ENCODE results near the gene PDE4A. TPM values are rescaled to one million over a fixed set of nuclear protein-coding genes. Genes with fewer than 3 reads are reported as not detected.
A peak's percentile ranks its signal among the peaks of the same experiment; 100 is the strongest.

Gene PDE4A
- total and polyA plus RNA-seq, 2 of the 13 experiments (the other 11 are each of a cell fraction or from before 2014, with no cell fraction given) = 1.1 to 4.1 TPM

- TF ChIP-seq ZNF512B (CRISPR knock-in tag; IDR thresholded peaks at IDR 0.05; ENCODE audit: borderline replicate concordance) (no peak), MAX (IDR thresholded peaks at IDR 0.05) (peak; percentile 32; the same call in 1 of the 2 replicates), SPEN (CRISPR knock-in tag; IDR thresholded peaks at IDR 0.05; ENCODE audit: low read depth) (no peak), KDM4B (CRISPR knock-in tag; IDR thresholded peaks at IDR 0.05) (no peak), HDAC2 (CRISPR knock-in tag; IDR thresholded peaks at IDR 0.05) (peak; percentile 48), PHF5A (CRISPR knock-in tag; IDR thresholded peaks at IDR 0.05; ENCODE audit: low read depth, unreplicated experiment) (no peak), ZKSCAN8 (CRISPR knock-in tag; IDR thresholded peaks at IDR 0.05; ENCODE audit: borderline replicate concordance) (peak; percentile 98), POLR2G (IDR thresholded peaks at IDR 0.05; ENCODE audit: low read depth, low read length) (no peak)
Observed at GRCh38 chr19:10431254-10431942, 11.1 kb downstream of the PDE4A start (continued).

- ChIA-PET CTCF (ENCODE audit: low intra/inter-chr PET ratio, low total read pairs) (no interaction called here), POLR2A (no interaction called here)
- BruUV-seq (replicated peaks) = no TSS peak
- peak overlapping the region in 2 of 3 experiments; percentile 12 to 84; a peak in 2 of 6 replicates for H3K4me3 ChIP-seq (replicated peaks in 1 of 3; ENCODE audit: insufficient read depth in 1 of 3, low read depth in 2 of 3, low read length in 3 of 3)
- FAIRE-seq = no peak
- no peak for ATAC-seq
- H3K4me1 ChIP-seq (ENCODE audit: insufficient read depth, low read length) = peaks cover 23% of the 10 kb centered on the region
- H3K9ac ChIP-seq (ENCODE audit: insufficient read depth, low read depth, low read length) = peak overlapping the region; percentile 80; the same call in 1 of the 2 replicates
- intact Hi-C loops (cut with micrococcal nuclease; ENCODE audit: unreplicated experiment) = no loop called here
- H4K20me1 ChIP-seq (ENCODE audit: insufficient read depth, low read length) = no peaks in the 10 kb centered on the region
- in situ Hi-C loops (cut with HindIII; ENCODE audit: extremely low pct_ligation_motif_present, low pct_unique_long_range_greater_than_20kb) = no loop called here
- no peaks in the 10 kb centered on the region for H3K79me2 ChIP-seq (ENCODE audit: insufficient read depth, low read length)
- H2AFZ ChIP-seq (ENCODE audit: low read length) = no peak overlapping the region
- DNase-seq (ENCODE audit: low spot score) = no peak
- H3K4me2 ChIP-seq (ENCODE audit: low read depth, low read length) = peak overlapping the region; percentile 98
- H3K27ac ChIP-seq (ENCODE audit: extremely low read length, insufficient read depth, low read length) = no peak overlapping the region
- TF ChIP-seq ZNF768 (CRISPR knock-in tag; IDR thresholded peaks at IDR 0.05) = peak; percentile 80; the same call in 1 of the 2 replicates
- TF ChIP-seq PATZ1 (CRISPR knock-in tag; IDR thresholded peaks at IDR 0.05) = peak; percentile 7; the same call in 1 of the 2 replicates
- no peak for TF ChIP-seq TIGD3 (CRISPR knock-in tag; IDR thresholded peaks at IDR 0.05; ENCODE audit: borderline replicate concordance)
- no peak for TF ChIP-seq HDAC6 (IDR thresholded peaks at IDR 0.05; ENCODE audit: low read depth, low read length)
- TF ChIP-seq ARID2 (CRISPR knock-in tag; IDR thresholded peaks at IDR 0.05; ENCODE audit: borderline replicate concordance) = no peak
- 74% methylated on average over 39 of the region's 64 CpGs for WGBS (ENCODE audit: low lambda C conversion rate)
- H3K9me3 ChIP-seq (ENCODE audit: low read length) = no peaks in the 10 kb centered on the region
- H3K36me3 ChIP-seq (replicated peaks in 1 of 2; ENCODE audit: control insufficient read depth in 1 of 2, insufficient read depth in 2 of 2, low read length in 2 of 2) = no peaks in the 10 kb centered on the region
- H3K27me3 ChIP-seq (ENCODE audit: control insufficient read depth in 1 of 2, insufficient read depth in 2 of 2, low read length in 2 of 2) = peaks cover 0 to 15% of the 10 kb centered on the region in 2 experiments; a peak in 1 of 5 replicates
Observed at GRCh38 chr19:10431943-10432735, 11.8 kb downstream of the PDE4A start.
